ENCODE data around the gene DHRS2.
"Not testable (repeated sequence)": the region's sequence is repeated elsewhere in the genome, so short reads cannot be mapped to it uniquely, and the experiment has no call there.

DNA sequence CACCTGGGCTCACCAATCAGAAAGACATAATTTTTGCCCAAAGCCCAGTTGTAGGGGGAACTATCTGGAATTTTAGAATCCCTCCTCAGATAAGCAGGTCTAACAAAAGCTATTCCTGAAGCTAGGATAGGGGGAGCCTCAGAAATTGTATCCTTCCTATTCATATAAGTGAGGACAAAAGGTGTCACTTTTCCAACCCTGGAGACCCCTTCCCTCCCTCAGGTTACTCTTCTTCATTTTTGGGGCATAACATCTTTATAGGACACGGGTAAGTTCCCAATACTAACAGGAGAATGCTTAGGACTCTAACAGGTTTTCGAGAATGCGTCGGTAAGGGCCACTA lies 1.1 kb downstream of the DHRS2 start:
- not testable (repeated sequence) for TF ChIP-seq CTCF, POLR2A (IDR thresholded peaks at IDR 0.05)
